GM23338 (cell line): ENCODE measurements around the gene HS1BP3. TPM values are rescaled to one million over a fixed set of nuclear protein-coding genes. Genes with fewer than 3 reads are reported as not detected.

Source experiments
- ATAC-seq: fragments of 200-7000 bp; cut with Tn5 transposase; 3 replicates; pipeline ENCODE4 v1.9.1; 2020
- DNase-seq: peaks from one replicate; pipeline ENCODE4 v3.0.0-alpha.2; 2015; ENCODE audit warnings: low spot score
- H2AFZ ChIP-seq: fragments of 200-600 bp; sonication (generic); 2 replicates; pipeline ENCODE4 v1.8.0; 2016; ENCODE audit warnings: antibody characterized with exemption, mild to moderate bottlenecking, moderate library complexity
- H3F3A ChIP-seq: fragments of 200-600 bp; sonication (generic); replicated peaks from 2 replicates; pipeline ENCODE4 v1.8.0; 2017; ENCODE audit warnings: antibody characterized with exemption, mixed run types, low read depth
- H3K27ac ChIP-seq: fragments of 200-600 bp; sonication (generic); 2 replicates; pipeline ENCODE4 v1.6.1; 2016; ENCODE audit warnings: low read depth
- H3K27me3 ChIP-seq: fragments of 200-600 bp; sonication (generic); 2 replicates; pipeline ENCODE4 v1.8.0; 2016; ENCODE audit warnings: mild to moderate bottlenecking, mixed run types, moderate library complexity; ENCODE audit not compliant: insufficient read depth
- H3K36me3 ChIP-seq: fragments of 200-600 bp; sonication (generic); 2 replicates; pipeline ENCODE4 v1.8.0; 2016; ENCODE audit warnings: mild to moderate bottlenecking; ENCODE audit not compliant: insufficient read depth
- H3K4me1 ChIP-seq: fragments of 200-600 bp; sonication (generic); 2 replicates; pipeline ENCODE4 v1.8.0; 2016; ENCODE audit warnings: mild to moderate bottlenecking, moderate library complexity; ENCODE audit not compliant: insufficient read depth
- H3K4me2 ChIP-seq: fragments of 200-600 bp; sonication (generic); 2 replicates; pipeline ENCODE4 v1.7.1; 2017; ENCODE audit warnings: mixed run types
- H3K4me3 ChIP-seq: fragments of 200-600 bp; sonication (generic); 2 replicates; pipeline ENCODE4 v1.6.1; 2016; ENCODE audit warnings: mixed run types
- H3K79me2 ChIP-seq: fragments of 200-600 bp; sonication (generic); replicated peaks from 2 replicates; pipeline ENCODE4 v1.8.0; 2017; ENCODE audit warnings: mild to moderate bottlenecking; ENCODE audit not compliant: insufficient read depth
- H3K9me2 ChIP-seq: fragments of 200-600 bp; sonication (generic); 2 replicates; pipeline ENCODE4 v1.8.0; 2017; ENCODE audit not compliant: insufficient read depth
- H4K20me1 ChIP-seq: fragments of 200-600 bp; sonication (generic); replicated peaks from 2 replicates; pipeline ENCODE4 v1.8.0; 2017; ENCODE audit warnings: mild to moderate bottlenecking; ENCODE audit not compliant: insufficient read depth
- H3K27ac Mint-ChIP-seq: 2 replicates; pipeline ENCODE4 v1.8.0; 2020; ENCODE audit warnings: inconsistent platforms, mild to moderate bottlenecking, moderate library complexity, mixed read lengths
- H3K27me3 Mint-ChIP-seq: 3 replicates; pipeline ENCODE4 v1.8.0; 2022; ENCODE audit warnings: low read depth, mild to moderate bottlenecking, moderate library complexity, mixed read lengths, inconsistent platforms; ENCODE audit not compliant: insufficient read depth, poor library complexity
- H3K36me3 Mint-ChIP-seq: 3 replicates; pipeline ENCODE4 v1.8.0; 2021; ENCODE audit warnings: low read depth, mild to moderate bottlenecking, inconsistent platforms, moderate library complexity, mixed read lengths
- H3K4me1 Mint-ChIP-seq: 3 replicates; pipeline ENCODE4 v1.8.0; 2020; ENCODE audit warnings: mild to moderate bottlenecking, inconsistent platforms, mixed read lengths
- H3K4me3 Mint-ChIP-seq: 3 replicates; pipeline ENCODE4 v1.8.0; 2021; ENCODE audit warnings: moderate library complexity, mild to moderate bottlenecking, inconsistent platforms, mixed read lengths
- H3K9me3 Mint-ChIP-seq: 3 replicates; pipeline ENCODE4 v1.8.0; 2020; ENCODE audit warnings: moderate library complexity, mild to moderate bottlenecking, inconsistent platforms, mixed read lengths
- CTCF ChIP-seq, 2 experiments: fragments of 200-600 bp in 1 of 2; sonication (generic) in 1 of 2; conservative IDR thresholded peaks; 2 replicates each; pipeline versions ENCODE4 v1.5.1 to v1.6.1; 2016 to 2017; ENCODE audit warnings: antibody characterized with exemption in 2 of 2, low read depth in 2 of 2, mild to moderate bottlenecking in 2 of 2, moderate library complexity in 1 of 2
- ETS1 ChIP-seq: IDR thresholded peaks from 2 replicates; pipeline ENCODE4 v1.6.1; 2016; ENCODE audit warnings: antibody characterized with exemption
- EZH2 ChIP-seq: fragments of 200-600 bp; sonication (generic); IDR thresholded peaks from one replicate; pipeline ENCODE4 v1.8.0; 2017; ENCODE audit warnings: antibody characterized with exemption, mild to moderate bottlenecking, low read depth; ENCODE audit not compliant: unreplicated experiment
- NANOG ChIP-seq: IDR thresholded peaks from 2 replicates; pipeline ENCODE4 v1.6.1; 2016; ENCODE audit warnings: antibody characterized with exemption, borderline replicate concordance
- REST ChIP-seq: IDR thresholded peaks from one replicate; pipeline ENCODE4 v1.6.1; 2018; ENCODE audit warnings: antibody characterized with exemption; ENCODE audit not compliant: unreplicated experiment
- STAT1 ChIP-seq: IDR thresholded peaks from one replicate; pipeline ENCODE4 v1.6.1; 2016; ENCODE audit warnings: antibody characterized with exemption; ENCODE audit not compliant: unreplicated experiment
- ZNF114 ChIP-seq: fragments of 250-450 bp; sonication (Bioruptor Pico); IDR thresholded peaks from 2 replicates; pipeline ENCODE4 v1.5.0; 2020; ENCODE audit warnings: mild to moderate bottlenecking, moderate library complexity
- ZNF462 ChIP-seq: fragments of 250-450 bp; sonication (Bioruptor Pico); IDR thresholded peaks from 2 replicates; pipeline ENCODE4 v1.5.0; 2020; ENCODE audit warnings: mild to moderate bottlenecking, moderate library complexity
- polyA plus RNA-seq: library from polyadenylated mRNA; unstranded; fragments of >200 nt; fragmentation: Nextera tagmentation; extraction: Ambion mirVana; gene quantifications from 2 replicates; pipeline ENCODE4 v1.2.1, GENCODE V29; 2016
- total RNA-seq: library from RNA; depleted of rRNA; stranded (reverse); fragments of >200 nt; shearing (Covaris generic); gene quantifications from 2 replicates; pipeline ENCODE4 v1.2.3, GENCODE V29; 2014

HS1BP3 gene
- total and polyA plus RNA-seq, 2 experiments from 2014 or later = 7.2 to 15.0 TPM

GRCh38 chr2:20629181-20629580 is 21.7 kb downstream of the HS1BP3 start (continued):
- TF ChIP-seq NANOG (no peak), ETS1 (no peak), REST (no peak), EZH2 (no peak), STAT1 (no peak)

- H3K27ac ChIP-seq = no peak overlapping the region
- no peak overlapping the region for H3K4me3 ChIP-seq
- H3K4me2 ChIP-seq = no peak overlapping the region
- H3K9me2 ChIP-seq = no peaks in the 10 kb centered on the region; the same call in 1 of the 2 replicates
- no peaks in the 10 kb centered on the region for H3K36me3 ChIP-seq
- Mint-ChIP-seq H3K4me1 (peaks cover 14% of the 10 kb centered on the region), H3K9me3 (no peaks in the 10 kb centered on the region), H3K27me3 (peaks cover 3% of the 10 kb centered on the region), H3K4me3 (no peak overlapping the region), H3K27ac (no peak overlapping the region), H3K36me3 (no peaks in the 10 kb centered on the region; the same call in 2 of the 3 replicates)
- no peak overlapping the region for H2AFZ ChIP-seq
- no peaks in the 10 kb centered on the region for H3K27me3 ChIP-seq
- DNase-seq (no peak), ATAC-seq (no peak)
- no peaks in the 10 kb centered on the region for H4K20me1 ChIP-seq
- H3K79me2 ChIP-seq = no peaks in the 10 kb centered on the region
- H3K4me1 ChIP-seq = no peaks in the 10 kb centered on the region; the same call in 1 of the 2 replicates
- no peaks in the 10 kb centered on the region for H3F3A ChIP-seq
- no peak for TF ChIP-seq ZNF114
- TF ChIP-seq ZNF462 = no peak
- no peak for TF ChIP-seq CTCF (conservative IDR thresholded peaks at IDR 0.05; ENCODE audit: low read depth in 2 of 2)
- no peak for TF ChIP-seq STAT1
Observed at GRCh38 chr2:20627712-20628380, 23.1 kb downstream of the HS1BP3 start.
